CD4-positive, alpha-beta T cell (primary cell): ENCODE results near the gene CDH2. TPM values are rescaled to one million over a fixed set of nuclear protein-coding genes. Genes with fewer than 3 reads are reported as not detected.

Experiments
- ATAC-seq: fragments of 200-7000 bp; cut with Tn5 transposase; one replicate; pipeline ENCODE4 v1.10.0; 2022; ENCODE audit warnings: mild to moderate bottlenecking; ENCODE audit not compliant: poor library complexity
- CTCF ChIA-PET: fragments of 350-600 bp; sonication (Branson Sonifier 250); formaldehyde crosslinking; loops from one replicate; lab custom pipeline; 2021; ENCODE audit warnings: antibody characterized with exemption, inconsistent platforms; lab: Charles Lee
- POLR2A ChIA-PET: fragments of 350-600 bp; sonication (Branson Sonifier 250); formaldehyde crosslinking; loops from one replicate; lab custom pipeline; 2021; ENCODE audit warnings: antibody characterized with exemption, inconsistent platforms; lab: Charles Lee
- DNase-seq, 14 experiments: peaks; one replicate each; pipeline ENCODE4 v3.0.0-alpha.2; 2013 to 2020; ENCODE audit warnings: mixed read lengths in 2 of 14
- H3K27ac ChIP-seq, 2 donors: one replicate each; pipeline versions ENCODE4 v1.5.1 to v1.7.0; 2013; ENCODE audit warnings: low read length in 2 of 2, low read depth in 1 of 2, mild to moderate bottlenecking in 1 of 2
- H3K27me3 ChIP-seq, 2 experiments: 1 replicate in 1 of 2; 2 replicates in 1 of 2; pipeline versions ENCODE4 v1.6.1 to v1.7.0; 2013; ENCODE audit warnings: low read length in 2 of 2, control low read depth in 1 of 2, mild to moderate bottlenecking in 1 of 2, moderate library complexity in 1 of 2; ENCODE audit not compliant: insufficient read depth in 2 of 2, control insufficient read depth in 1 of 2
- H3K36me3 ChIP-seq: one replicate; pipeline ENCODE4 v1.6.1; 2013; ENCODE audit warnings: low read length, control low read depth; ENCODE audit not compliant: insufficient read depth
- H3K4me1 ChIP-seq: one replicate; pipeline ENCODE4 v1.6.1; 2013; ENCODE audit warnings: low read length, control low read depth; ENCODE audit not compliant: insufficient read depth
- H3K4me3 ChIP-seq: one replicate; pipeline ENCODE4 v1.5.1; 2013; ENCODE audit warnings: mild to moderate bottlenecking, low read length, moderate library complexity
- H3K9me3 ChIP-seq, 2 experiments: 1 replicate in 1 of 2; 2 replicates in 1 of 2; pipeline versions ENCODE4 v1.6.1 to v1.7.0; 2013; ENCODE audit warnings: low read length in 2 of 2, mild to moderate bottlenecking in 2 of 2, control low read depth in 1 of 2, moderate library complexity in 1 of 2; ENCODE audit not compliant: control insufficient read depth in 1 of 2, insufficient read depth in 1 of 2
- H3K27ac Mint-ChIP-seq: one replicate; pipeline ENCODE4 v1.8.0; 2020; ENCODE audit warnings: mixed read lengths
- H3K27me3 Mint-ChIP-seq: one replicate; pipeline ENCODE4 v1.8.0; 2021; ENCODE audit warnings: mixed read lengths
- H3K36me3 Mint-ChIP-seq: one replicate; pipeline ENCODE4 v1.8.0; 2021; ENCODE audit warnings: low read depth, mixed read lengths
- H3K4me1 Mint-ChIP-seq: one replicate; pipeline ENCODE4 v1.8.0; 2021; ENCODE audit warnings: low read depth, mixed read lengths
- H3K4me3 Mint-ChIP-seq: one replicate; pipeline ENCODE4 v1.8.0; 2020; ENCODE audit warnings: mild to moderate bottlenecking, mixed read lengths
- H3K9me3 Mint-ChIP-seq: one replicate; pipeline ENCODE4 v1.8.0; 2020; ENCODE audit warnings: mixed read lengths
- intact Hi-C, 2 experiments: fragments of 100-400 bp; cut with DNase I in 1 of 2; cut with micrococcal nuclease in 1 of 2; formaldehyde crosslinking; loops; one replicate each; pipeline versions ENCODE4 v1.15.1 to v1.9.0; 2023 to 2025; cut with DNase I, micrococcal nuclease
- total RNA-seq, 174 experiments: library from RNA in 2 of 174; stranded (reverse) in 2 of 174; gene quantifications; one replicate each; pipeline ENCODE4 v1.2.3 and lab custom pipeline; 2021 to 2026
- TF ChIP-seq, protein P1 (sequence below): fragments of 200-600 bp; IDR thresholded peaks from one replicate; pipeline ENCODE4 v1.8.0; 2022; ENCODE audit warnings: antibody characterized with exemption, mild to moderate bottlenecking

The CDH2 gene
- total RNA-seq, 2 experiments from 2014 or later = not detected

DNA sequence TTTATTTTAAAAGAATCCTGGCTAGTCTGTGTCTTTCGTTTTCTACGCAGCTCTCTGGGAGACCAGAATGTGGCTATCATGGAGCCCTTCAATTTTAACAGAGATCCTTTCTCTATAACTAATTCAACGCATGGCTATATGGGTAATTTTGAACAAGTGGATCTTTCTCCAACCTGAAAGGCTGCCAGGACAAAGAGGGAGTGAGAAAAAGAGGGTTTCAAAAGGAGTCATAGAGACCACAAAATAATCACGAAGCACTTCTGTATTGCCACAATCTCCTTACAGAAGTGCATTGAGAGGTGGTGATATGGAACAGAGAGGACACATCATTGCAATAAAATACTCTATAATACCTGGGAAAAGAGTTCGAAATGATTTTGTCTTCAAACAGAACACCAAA is 21.7 kb upstream of the CDH2 start:
- Mint-ChIP-seq H3K4me3 (no peak overlapping the region), H3K9me3 (peaks cover 9% of the 10 kb centered on the region), H3K36me3 (no peaks in the 10 kb centered on the region), H3K27me3 (no peaks in the 10 kb centered on the region), H3K4me1 (no peaks in the 10 kb centered on the region), H3K27ac (no peak overlapping the region)
- ChIA-PET CTCF (no interaction called here), POLR2A (no interaction called here)
- ATAC-seq (no peak), DNase-seq (no peak)
- Histone ChIP-seq H3K4me3 (no peak overlapping the region), H3K27me3 (no peaks in the 10 kb centered on the region), H3K36me3 (no peaks in the 10 kb centered on the region), H3K4me1 (no peaks in the 10 kb centered on the region), H3K9me3 (peaks cover under 1 to 24% of the 10 kb centered on the region in 2 experiments), H3K27ac (no peak overlapping the region)
- TF ChIP-seq, protein P1, sequence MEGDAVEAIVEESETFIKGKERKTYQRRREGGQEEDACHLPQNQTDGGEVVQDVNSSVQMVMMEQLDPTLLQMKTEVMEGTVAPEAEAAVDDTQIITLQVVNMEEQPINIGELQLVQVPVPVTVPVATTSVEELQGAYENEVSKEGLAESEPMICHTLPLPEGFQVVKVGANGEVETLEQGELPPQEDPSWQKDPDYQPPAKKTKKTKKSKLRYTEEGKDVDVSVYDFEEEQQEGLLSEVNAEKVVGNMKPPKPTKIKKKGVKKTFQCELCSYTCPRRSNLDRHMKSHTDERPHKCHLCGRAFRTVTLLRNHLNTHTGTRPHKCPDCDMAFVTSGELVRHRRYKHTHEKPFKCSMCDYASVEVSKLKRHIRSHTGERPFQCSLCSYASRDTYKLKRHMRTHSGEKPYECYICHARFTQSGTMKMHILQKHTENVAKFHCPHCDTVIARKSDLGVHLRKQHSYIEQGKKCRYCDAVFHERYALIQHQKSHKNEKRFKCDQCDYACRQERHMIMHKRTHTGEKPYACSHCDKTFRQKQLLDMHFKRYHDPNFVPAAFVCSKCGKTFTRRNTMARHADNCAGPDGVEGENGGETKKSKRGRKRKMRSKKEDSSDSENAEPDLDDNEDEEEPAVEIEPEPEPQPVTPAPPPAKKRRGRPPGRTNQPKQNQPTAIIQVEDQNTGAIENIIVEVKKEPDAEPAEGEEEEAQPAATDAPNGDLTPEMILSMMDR = no peak
- intact Hi-C loops = no loop called here

DNA sequence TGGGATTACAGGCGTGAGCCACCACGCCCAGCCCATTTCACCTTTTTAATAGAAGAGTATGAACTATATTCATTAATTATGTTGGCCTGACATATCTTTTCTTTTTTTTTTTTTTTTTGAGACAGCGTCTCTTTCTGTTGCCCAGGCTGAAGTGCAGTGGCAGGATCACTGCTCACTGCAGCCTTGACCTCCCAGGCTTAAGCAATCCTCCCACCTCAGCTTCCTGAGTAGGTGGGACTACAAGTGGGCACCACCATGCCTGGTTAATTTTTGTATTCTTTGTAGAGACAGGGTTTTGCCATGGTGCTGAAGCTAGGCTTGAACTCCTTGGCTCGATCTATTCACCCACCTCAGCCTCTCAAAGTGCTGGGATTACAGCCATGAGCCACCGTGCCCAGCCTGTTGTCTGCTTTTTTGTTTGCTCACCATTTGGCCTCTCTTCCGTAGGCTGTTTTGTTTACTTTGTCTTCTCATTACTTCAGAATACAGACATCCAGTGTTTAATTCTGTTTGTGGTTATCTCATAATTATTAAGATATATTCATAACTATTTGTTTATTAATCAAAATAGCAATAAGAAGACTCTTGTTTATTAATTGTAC is 16.3 kb upstream of the CDH2 start:
- Histone ChIP-seq H3K4me3 (no peak overlapping the region), H3K36me3 (no peaks in the 10 kb centered on the region), H3K9me3 (peaks cover 0 to 25% of the 10 kb centered on the region in 2 experiments), H3K4me1 (no peaks in the 10 kb centered on the region), H3K27ac (no peak overlapping the region), H3K27me3 (no peaks in the 10 kb centered on the region)
- ChIA-PET CTCF (no interaction called here), POLR2A (no interaction called here)
- H3K4me1 Mint-ChIP-seq = no peaks in the 10 kb centered on the region
- no peaks in the 10 kb centered on the region for H3K27me3 Mint-ChIP-seq
- peaks cover 3% of the 10 kb centered on the region for H3K9me3 Mint-ChIP-seq
- no peaks in the 10 kb centered on the region for H3K36me3 Mint-ChIP-seq
- no peak overlapping the region for H3K4me3 Mint-ChIP-seq
- DNase-seq (no peak), ATAC-seq (no peak)
- TF ChIP-seq, protein P1 = no peak
- intact Hi-C loops = no loop called here
- H3K27ac Mint-ChIP-seq = no peak overlapping the region

DNA sequence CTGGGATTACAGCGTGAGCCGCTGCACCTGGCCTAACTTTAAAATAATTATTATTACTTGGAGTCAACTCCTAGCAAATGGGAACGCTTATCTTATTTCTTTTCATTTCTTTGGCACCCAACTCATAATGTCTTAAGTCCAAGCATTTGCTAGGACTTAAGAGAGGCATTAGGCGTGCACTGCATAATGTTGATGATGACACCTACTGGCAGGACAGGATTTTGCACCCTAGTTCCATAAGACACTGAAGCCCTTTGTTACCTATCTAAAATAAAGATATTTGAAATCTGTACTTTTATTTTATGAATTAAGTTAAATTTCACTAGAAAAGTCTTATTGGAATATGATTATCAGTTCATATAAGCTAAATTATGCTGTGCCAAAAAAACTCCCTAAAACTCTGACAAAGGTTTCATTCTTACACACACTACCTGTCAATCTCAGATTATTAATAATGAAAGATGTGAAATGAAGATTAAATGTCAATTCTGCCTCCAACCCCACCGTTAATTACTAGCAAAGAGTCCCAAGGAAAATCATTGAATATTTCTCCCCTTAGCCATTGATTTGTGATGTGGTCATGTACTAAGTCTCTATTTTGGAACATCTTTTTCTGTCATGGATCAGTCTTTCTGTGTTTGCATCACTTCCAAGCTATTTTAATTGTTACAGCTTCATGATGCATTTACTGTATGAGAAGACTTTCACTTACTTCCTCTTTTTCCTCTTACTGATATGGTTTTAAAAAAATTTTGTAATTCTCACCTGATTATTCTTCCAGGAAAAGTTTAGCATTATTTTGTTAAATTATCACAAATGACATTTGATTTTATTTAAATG is 12.7 kb upstream of the CDH2 start:
- no peaks in the 10 kb centered on the region for H3K36me3 Mint-ChIP-seq
- H3K9me3 Mint-ChIP-seq = no peaks in the 10 kb centered on the region
- TF ChIP-seq, protein P1 = no peak
- H3K27ac Mint-ChIP-seq = no peak overlapping the region
- intact Hi-C loops = no loop called here
- H3K4me1 Mint-ChIP-seq = no peaks in the 10 kb centered on the region
- H3K27me3 Mint-ChIP-seq = no peaks in the 10 kb centered on the region
- POLR2A ChIA-PET = no interaction called here
- Histone ChIP-seq H3K9me3 (peaks cover 0 to 25% of the 10 kb centered on the region in 2 experiments), H3K36me3 (no peaks in the 10 kb centered on the region), H3K27me3 (no peaks in the 10 kb centered on the region), H3K4me1 (no peaks in the 10 kb centered on the region), H3K4me3 (no peak overlapping the region), H3K27ac (no peak overlapping the region)
- DNase-seq (no peak), ATAC-seq (no peak)
- H3K4me3 Mint-ChIP-seq = no peak overlapping the region
- CTCF ChIA-PET = no interaction called here
